ENCODE results near the gene HMG20A. TPM values are rescaled to one million over a fixed set of nuclear protein-coding genes. Genes with fewer than 3 reads are reported as not detected.

The HMG20A gene
- total RNA-seq, 1 experiment from 2014 or later, result 62.2 TPM

GRCh38 chr15:77504871-77505270 lies 84.2 kb downstream of the HMG20A start (continued):
- TF ChIP-seq ZNF532 (CRISPR knock-in tag; IDR thresholded peaks at IDR 0.05; ENCODE audit: borderline replicate concordance) (no peak), CTCF (IDR thresholded peaks at IDR 0.05) (no peak), MLX (CRISPR knock-in tag; IDR thresholded peaks at IDR 0.05) (no peak), ZNF138 (CRISPR knock-in tag; conservative IDR thresholded peaks at IDR 0.05) (no peak), E2F1 (CRISPR knock-in tag; IDR thresholded peaks at IDR 0.05) (no peak)

- TF ChIP-seq ATF2 (CRISPR knock-in tag; IDR thresholded peaks at IDR 0.05; ENCODE audit: borderline replicate concordance, low read depth), result no peak
- TF ChIP-seq ZNF532 (CRISPR knock-in tag; IDR thresholded peaks at IDR 0.05; ENCODE audit: borderline replicate concordance), result no peak
- no peak for TF ChIP-seq PRRX2 (CRISPR knock-in tag; IDR thresholded peaks at IDR 0.05)
- TF ChIP-seq NFATC4 (CRISPR knock-in tag; IDR thresholded peaks at IDR 0.05), result no peak
- no peak for TF ChIP-seq IRF1 (CRISPR knock-in tag; IDR thresholded peaks at IDR 0.05)
- TF ChIP-seq ZNF138 (CRISPR knock-in tag; conservative IDR thresholded peaks at IDR 0.05), result no peak
- TF ChIP-seq RORB (CRISPR knock-in tag; IDR thresholded peaks at IDR 0.05), result no peak
- no peak for TF ChIP-seq KAT7 (CRISPR knock-in tag; IDR thresholded peaks at IDR 0.05; ENCODE audit: borderline replicate concordance)
- no peak for TF ChIP-seq NFE2L1 (CRISPR knock-in tag; IDR thresholded peaks at IDR 0.05)
- TF ChIP-seq ZSCAN18 (CRISPR knock-in tag; IDR thresholded peaks at IDR 0.05), result no peak
- TF ChIP-seq ZNF396 (CRISPR knock-in tag; IDR thresholded peaks at IDR 0.05; ENCODE audit: borderline replicate concordance), result no peak
- TF ChIP-seq ZMAT4 (CRISPR knock-in tag; IDR thresholded peaks at IDR 0.05), result no peak
- TF ChIP-seq NR1H2 (CRISPR knock-in tag; IDR thresholded peaks at IDR 0.05), result no peak
- TF ChIP-seq GRHL2 (CRISPR knock-in tag; IDR thresholded peaks at IDR 0.05; ENCODE audit: insufficient replicate concordance, severe bottlenecking), result no peak
- TF ChIP-seq ZNF121 (CRISPR knock-in tag; IDR thresholded peaks at IDR 0.05), result no peak
- no peak for ATAC-seq
- Mint-ChIP-seq H3K4me3 (no peak overlapping the region), H3K27me3 (ENCODE audit: low read depth) (no peaks in the 10 kb centered on the region; the same call in 1 of the 2 replicates), H3K36me3 (no peaks in the 10 kb centered on the region), H3K4me1 (peaks cover 83% of the 10 kb centered on the region), H3K9me3 (no peaks in the 10 kb centered on the region), H3K27ac (no peak overlapping the region)
- ChIA-PET POLR2A (no interaction called here), CTCF (interaction anchor here (1.0 to 8.6 kb wide), 6 partner anchors 8 to 128 kb away, joined by 3 to 87 read pairs (median 10); no protein-coding TSS in a partner anchor)
- DNase-seq (ENCODE audit: low spot score), result no peak
Measured at GRCh38 chr15:77505556-77505955, 84.9 kb downstream of the HMG20A start.

Data from WTC11 (cell line).